CD4-positive, alpha-beta memory T cell (primary cell): ENCODE data around the gene CHCHD3. TPM values are rescaled to one million over a fixed set of nuclear protein-coding genes. Genes with fewer than 3 reads are reported as not detected.

Experiments used
- CTCF ChIA-PET: fragments of 350-600 bp; sonication (Branson Sonifier 250); formaldehyde crosslinking; loops from one replicate; lab custom pipeline; 2021; ENCODE audit warnings: inconsistent platforms; ENCODE audit not compliant: partially characterized antibody; lab: Charles Lee
- POLR2A ChIA-PET: fragments of 350-600 bp; sonication (Branson Sonifier 250); formaldehyde crosslinking; loops from one replicate; lab custom pipeline; 2021; ENCODE audit not compliant: partially characterized antibody; lab: Charles Lee
- DNase-seq, 5 donors: peaks; one replicate each; pipeline versions ENCODE4 v3.0.0 to v3.0.0-alpha.2; 2020 to 2022; ENCODE audit warnings: mixed read lengths in 1 of 5
- H3K27ac ChIP-seq: one replicate; pipeline ENCODE4 v1.7.0; 2013; ENCODE audit warnings: low read depth, low read length
- H3K27me3 ChIP-seq: 2 replicates; pipeline ENCODE4 v1.7.0; 2013; ENCODE audit warnings: mild to moderate bottlenecking, low read length, moderate library complexity; ENCODE audit not compliant: insufficient read depth
- H3K36me3 ChIP-seq: 2 replicates; pipeline ENCODE4 v1.7.0; 2013; ENCODE audit warnings: mild to moderate bottlenecking, low read length, moderate library complexity; ENCODE audit not compliant: insufficient read depth
- H3K4me1 ChIP-seq: 2 replicates; pipeline ENCODE4 v1.7.0; 2013; ENCODE audit warnings: mild to moderate bottlenecking, low read length, moderate library complexity; ENCODE audit not compliant: insufficient read depth
- H3K4me3 ChIP-seq, 2 donors: one replicate each; pipeline ENCODE4 v1.7.0; 2013; ENCODE audit warnings: low read length in 2 of 2, mild to moderate bottlenecking in 1 of 2
- H3K9me3 ChIP-seq, 2 donors: one replicate each; pipeline ENCODE4 v1.7.0; 2013; ENCODE audit warnings: low read length in 2 of 2, control low read depth in 1 of 2; ENCODE audit not compliant: control insufficient read depth in 1 of 2
- H3K27ac Mint-ChIP-seq, 7 donors: one replicate each; pipeline ENCODE4 v1.8.0; 2020 to 2021; ENCODE audit warnings: mixed read lengths in 7 of 7, mild to moderate bottlenecking in 6 of 7, inconsistent platforms in 3 of 7, moderate library complexity in 3 of 7
- H3K27me3 Mint-ChIP-seq, 2 donors: one replicate each; pipeline ENCODE4 v1.8.0; 2020 to 2021; ENCODE audit warnings: mixed read lengths in 2 of 2
- H3K36me3 Mint-ChIP-seq, 2 donors: one replicate each; pipeline ENCODE4 v1.8.0; 2020 to 2021; ENCODE audit warnings: mixed read lengths in 2 of 2, inconsistent platforms in 1 of 2, mild to moderate bottlenecking in 1 of 2
- H3K4me1 Mint-ChIP-seq, 4 donors: one replicate each; pipeline ENCODE4 v1.8.0; 2020 to 2021; ENCODE audit warnings: mixed read lengths in 4 of 4, mild to moderate bottlenecking in 1 of 4
- H3K4me3 Mint-ChIP-seq, 8 donors: one replicate each; pipeline ENCODE4 v1.8.0; 2020 to 2021; ENCODE audit warnings: mixed read lengths in 8 of 8, mild to moderate bottlenecking in 7 of 8, moderate library complexity in 6 of 8, inconsistent platforms in 3 of 8
- H3K9me3 Mint-ChIP-seq, 8 donors: one replicate each; pipeline ENCODE4 v1.8.0; 2020 to 2021; ENCODE audit warnings: mixed read lengths in 8 of 8, mild to moderate bottlenecking in 5 of 8, inconsistent platforms in 3 of 8, moderate library complexity in 1 of 8
- intact Hi-C: fragments of 100-400 bp; cut with micrococcal nuclease; formaldehyde crosslinking; loops from one replicate; pipeline ENCODE4 v1.15.1; 2023
- polyA plus RNA-seq, 2 donors: library from polyadenylated mRNA; unstranded; fragments of 300-500 nt; fragmentation: Illumina TruSeq; gene quantifications; one replicate each; pipeline ENCODE4 v1.2.3, GENCODE V29; 2021
- total RNA-seq, 2 experiments: library from RNA; stranded (reverse); gene quantifications; one replicate each; pipeline ENCODE4 v1.2.3, GENCODE V29; 2021

CHCHD3 gene
- total and polyA plus RNA-seq, 4 experiments from 2014 or later: 25.2 to 77.3 (median 35.6) TPM

- Mint-ChIP-seq H3K4me1 (peaks cover 0 to 4% (median 1%) of the 10 kb centered on the region in 4 donors), H3K4me3 (no peak overlapping the region), H3K36me3 (peaks cover 16 to 40% of the 10 kb centered on the region in 2 donors), H3K27ac (no peak overlapping the region), H3K27me3 (no peaks in the 10 kb centered on the region), H3K9me3 (peaks cover 0 to 2% (median 0%) of the 10 kb centered on the region in 8 donors)
- Histone ChIP-seq H3K4me1 (no peaks in the 10 kb centered on the region), H3K36me3 (no peaks in the 10 kb centered on the region), H3K27ac (no peak overlapping the region), H3K9me3 (no peaks in the 10 kb centered on the region), H3K4me3 (no peak overlapping the region), H3K27me3 (no peaks in the 10 kb centered on the region)
- ChIA-PET CTCF (no interaction called here), POLR2A (no interaction called here)
- no peak for DNase-seq
- intact Hi-C loops: no loop called here
Measured at GRCh38 chr7:132847376-132847775, 234.5 kb downstream of the CHCHD3 start.

- no peak overlapping the region for H3K4me3 Mint-ChIP-seq
Measured at GRCh38 chr7:132846086-132846485, 235.8 kb downstream of the CHCHD3 start.

GRCh38 chr7:132842478-132842877 is 239.4 kb downstream of the CHCHD3 start:
- no peaks in the 10 kb centered on the region for H3K36me3 ChIP-seq
- no peak overlapping the region for H3K27ac ChIP-seq
- intact Hi-C loops: no loop called here
- Mint-ChIP-seq H3K9me3 (peaks cover 0 to 2% (median 0%) of the 10 kb centered on the region in 8 donors), H3K36me3 (peaks cover 24 to 51% of the 10 kb centered on the region in 2 donors), H3K4me1 (peaks cover 0 to 4% (median 1%) of the 10 kb centered on the region in 4 donors), H3K27me3 (no peaks in the 10 kb centered on the region), H3K4me3 (no peak overlapping the region), H3K27ac (no peak overlapping the region)
- DNase-seq: no peak
- no peaks in the 10 kb centered on the region for H3K4me1 ChIP-seq
- no peak overlapping the region for H3K4me3 ChIP-seq
- POLR2A ChIA-PET: no interaction called here
- H3K9me3 ChIP-seq: no peaks in the 10 kb centered on the region
- CTCF ChIA-PET: no interaction called here
- no peaks in the 10 kb centered on the region for H3K27me3 ChIP-seq

More at GRCh38 chr7:132846086-132846485, 235.8 kb downstream of the CHCHD3 start:
- Mint-ChIP-seq H3K9me3 (peaks cover 0 to 2% (median 0%) of the 10 kb centered on the region in 8 donors), H3K36me3 (peaks cover 14 to 38% of the 10 kb centered on the region in 2 donors), H3K4me1 (peaks cover 0 to 4% (median 1%) of the 10 kb centered on the region in 4 donors), H3K27ac (no peak overlapping the region), H3K27me3 (no peaks in the 10 kb centered on the region)
- ChIA-PET POLR2A (no interaction called here), CTCF (no interaction called here)
- no peak overlapping the region for H3K27ac ChIP-seq
- DNase-seq: no peak
- H3K9me3 ChIP-seq: no peaks in the 10 kb centered on the region
- H3K4me1 ChIP-seq: no peaks in the 10 kb centered on the region
- H3K27me3 ChIP-seq: no peaks in the 10 kb centered on the region
- intact Hi-C loops: no loop called here
- H3K36me3 ChIP-seq: no peaks in the 10 kb centered on the region
- H3K4me3 ChIP-seq: no peak overlapping the region

- intact Hi-C loops: no loop called here
- peaks cover 0 to 4% (median 0%) of the 10 kb centered on the region in 8 donors for H3K9me3 Mint-ChIP-seq
- no peak overlapping the region for H3K4me3 ChIP-seq
- H3K36me3 Mint-ChIP-seq: peaks cover 35 to 58% of the 10 kb centered on the region in 2 donors
- H3K4me1 ChIP-seq: no peaks in the 10 kb centered on the region
- DNase-seq: no peak
- no peaks in the 10 kb centered on the region for H3K27me3 ChIP-seq
- H3K9me3 ChIP-seq: no peaks in the 10 kb centered on the region
- ChIA-PET POLR2A (no interaction called here), CTCF (no interaction called here)
- H3K4me1 Mint-ChIP-seq: peaks cover 0 to 4% (median 1%) of the 10 kb centered on the region in 4 donors
- H3K4me3 Mint-ChIP-seq: no peak overlapping the region
- H3K27ac ChIP-seq: no peak overlapping the region
- H3K36me3 ChIP-seq: no peaks in the 10 kb centered on the region
- no peak overlapping the region for H3K27ac Mint-ChIP-seq
- no peaks in the 10 kb centered on the region for H3K27me3 Mint-ChIP-seq
Measured at GRCh38 chr7:132840199-132840598, 241.7 kb downstream of the CHCHD3 start.

DNA sequence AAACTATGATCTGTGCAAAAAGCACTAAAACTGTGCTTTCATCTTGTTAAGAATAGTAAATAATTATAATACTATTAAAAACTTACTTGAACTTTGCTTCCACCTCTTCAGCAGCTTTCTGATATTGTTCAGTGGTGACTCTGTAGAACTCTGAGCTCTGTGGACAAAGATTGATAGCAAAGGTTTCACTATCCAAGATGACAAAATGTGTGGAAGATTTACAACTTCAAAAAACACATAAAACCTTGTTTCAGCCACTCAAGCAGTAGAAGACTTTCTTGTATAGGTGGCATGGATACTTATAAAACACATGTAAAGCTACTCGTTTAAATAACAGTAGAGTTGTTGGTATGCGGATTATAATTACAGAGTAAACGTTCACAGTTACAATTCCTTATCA is 243.6 kb downstream of the CHCHD3 start:
- intact Hi-C loops: no loop called here
- Mint-ChIP-seq H3K27me3 (no peaks in the 10 kb centered on the region), H3K4me3 (no peak overlapping the region), H3K4me1 (peaks cover 0 to 4% (median 1%) of the 10 kb centered on the region in 4 donors), H3K9me3 (peaks cover 0 to 4% (median 0%) of the 10 kb centered on the region in 8 donors), H3K27ac (no peak overlapping the region), H3K36me3 (peaks cover 35 to 52% of the 10 kb centered on the region in 2 donors)
- Histone ChIP-seq H3K9me3 (no peaks in the 10 kb centered on the region), H3K27me3 (no peaks in the 10 kb centered on the region), H3K4me3 (no peak overlapping the region), H3K36me3 (no peaks in the 10 kb centered on the region), H3K27ac (no peak overlapping the region), H3K4me1 (no peaks in the 10 kb centered on the region)
- ChIA-PET CTCF (no interaction called here), POLR2A (no interaction called here)
- no peak for DNase-seq

DNA sequence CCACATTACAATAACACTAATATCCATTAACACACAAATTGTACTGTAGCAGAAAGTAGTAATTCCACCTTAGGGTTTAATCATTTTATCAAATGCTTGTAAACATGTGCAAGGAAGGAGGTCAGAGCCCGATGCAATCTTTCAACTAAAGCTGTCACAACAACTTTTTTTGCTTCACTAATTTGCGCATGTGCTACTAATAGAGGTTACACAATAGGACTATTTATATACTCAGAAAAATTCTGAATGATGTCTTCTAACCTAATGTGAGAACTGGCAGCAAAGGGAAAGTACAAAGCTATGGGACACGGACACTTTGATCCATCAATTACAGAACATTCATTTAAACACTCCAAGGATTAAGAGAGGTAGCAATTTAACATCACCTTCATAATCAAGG is 244.4 kb downstream of the CHCHD3 start:
- no peaks in the 10 kb centered on the region for H3K27me3 ChIP-seq
- no peak overlapping the region for H3K4me3 ChIP-seq
- Mint-ChIP-seq H3K9me3 (peaks cover 0 to 4% (median 0%) of the 10 kb centered on the region in 8 donors), H3K36me3 (peaks cover 33 to 51% of the 10 kb centered on the region in 2 donors), H3K27me3 (no peaks in the 10 kb centered on the region), H3K4me1 (peaks cover 0 to 2% (median under 1%) of the 10 kb centered on the region in 4 donors), H3K4me3 (no peak overlapping the region), H3K27ac (no peak overlapping the region)
- no peak overlapping the region for H3K27ac ChIP-seq
- ChIA-PET POLR2A (no interaction called here), CTCF (no interaction called here)
- no peaks in the 10 kb centered on the region for H3K9me3 ChIP-seq
- H3K4me1 ChIP-seq: no peaks in the 10 kb centered on the region
- no peaks in the 10 kb centered on the region for H3K36me3 ChIP-seq
- intact Hi-C loops: no loop called here
- no peak for DNase-seq

- no peak overlapping the region for H3K4me3 ChIP-seq
- Mint-ChIP-seq H3K9me3 (peaks cover 0 to 4% (median 0%) of the 10 kb centered on the region in 8 donors), H3K4me1 (no peaks in the 10 kb centered on the region), H3K36me3 (peaks cover 32 to 50% of the 10 kb centered on the region in 2 donors), H3K27ac (no peak overlapping the region), H3K27me3 (no peaks in the 10 kb centered on the region), H3K4me3 (no peak overlapping the region)
- CTCF ChIA-PET: no interaction called here
- H3K27me3 ChIP-seq: no peaks in the 10 kb centered on the region
- H3K27ac ChIP-seq: no peak overlapping the region
- no peak for DNase-seq
- no peaks in the 10 kb centered on the region for H3K36me3 ChIP-seq
- no peaks in the 10 kb centered on the region for H3K4me1 ChIP-seq
- intact Hi-C loops: no loop called here
- no peaks in the 10 kb centered on the region for H3K9me3 ChIP-seq
- POLR2A ChIA-PET: no interaction called here
Measured at GRCh38 chr7:132836746-132837145, 245.1 kb downstream of the CHCHD3 start.
